Transverse colon (tissue), 4 donors: Measurements from ENCODE around the gene CDT1. TPM values are rescaled to one million over a fixed set of nuclear protein-coding genes. Genes with fewer than 3 reads are reported as not detected.

ENCODE experiments used
- DNase-seq: peaks from one replicate; pipeline ENCODE4 v3.0.0-alpha.2; 2019
- H3K27ac ChIP-seq, 4 donors: fragments of 200-600 bp; sonication (generic); 2 replicates each; pipeline ENCODE4 v1.5.1; 2016 to 2018; ENCODE audit warnings: inconsistent platforms in 4 of 4
- H3K27me3 ChIP-seq: fragments of 200-600 bp; sonication (generic); 2 replicates; pipeline ENCODE4 v1.5.1; 2017; ENCODE audit warnings: inconsistent platforms
- H3K36me3 ChIP-seq, 4 donors: fragments of 200-600 bp; sonication (generic); 2 replicates each; pipeline ENCODE4 v1.5.1; 2017 to 2019; ENCODE audit warnings: inconsistent platforms in 4 of 4
- H3K4me1 ChIP-seq, 4 donors: fragments of 200-600 bp; sonication (generic); 2 replicates each; pipeline ENCODE4 v1.5.1; 2017 to 2020; ENCODE audit warnings: inconsistent platforms in 4 of 4
- H3K4me3 ChIP-seq, 4 donors: fragments of 200-600 bp; sonication (generic); 1 replicate in 1 of 4; 2 replicates in 3 of 4; pipeline versions ENCODE4 v1.5.1 to v1.6.1; 2017 to 2019; ENCODE audit warnings: inconsistent platforms in 4 of 4
- H3K9me3 ChIP-seq, 2 donors: fragments of 200-600 bp; sonication (generic); 2 replicates each; pipeline ENCODE4 v1.5.1; 2017 to 2019; ENCODE audit warnings: inconsistent platforms in 2 of 2
- EP300 ChIP-seq: sonication (generic); formaldehyde crosslinking; IDR thresholded peaks from one replicate; pipeline ENCODE4 v1.6.1; 2017; ENCODE audit warnings: antibody characterized with exemption, low read depth
- POLR2A ChIP-seq: fragments of 450-650 bp; IDR thresholded peaks from one replicate; pipeline ENCODE4 v1.6.1; 2016; ENCODE audit warnings: antibody characterized with exemption, mild to moderate bottlenecking, moderate library complexity
- POLR2AphosphoS5 ChIP-seq, 3 donors: sonication (generic); formaldehyde crosslinking; IDR thresholded peaks; one replicate each; pipeline ENCODE4 v1.6.1; 2016; ENCODE audit warnings: antibody characterized with exemption in 3 of 3
- WGBS, 2 donors: methylation state at CpG; one replicate each; pipeline ENCODE4 v1.1.5; 2018; ENCODE audit warnings: low coverage in 1 of 2; 5-methylcytosine and 5-hydroxymethylcytosine counted together
- in situ Hi-C, 4 donors: fragments of 200-750 bp; cut with MboI; loops; one replicate each; pipeline versions ENCODE4 v1.15.0 to v1.15.1; 2017; ENCODE audit warnings: low sequenced_read_pairs in 3 of 4, low pct_ligation_motif_present in 1 of 4, low pct_unique_long_range_greater_than_20kb in 1 of 4
- intact Hi-C: fragments of 100-400 bp; cut with DNase I; formaldehyde crosslinking; loops from one replicate; pipeline ENCODE4 v1.15.1; 2023; ENCODE audit warnings: low total_unique reads
- total RNA-seq, 4 donors: library from RNA; depleted of rRNA; stranded (reverse); fragments of >200 nt; gene quantifications; one replicate each; pipeline ENCODE4 v1.1.0, GENCODE V29; 2016
- TF ChIP-seq, protein P1 (sequence below), 5 experiments: fragments of 200-600 bp in 3 of 5; fragments of 450-650 bp in 2 of 5; sonication (generic) in 3 of 5; IDR thresholded peaks; 1 replicate in 2 of 5; 2 replicates in 3 of 5; pipeline ENCODE4 v1.5.1; 2016 to 2017; ENCODE audit warnings: antibody characterized with exemption in 5 of 5, inconsistent platforms in 3 of 5, mild to moderate bottlenecking in 2 of 5, moderate library complexity in 1 of 5

Gene CDT1
- total RNA-seq, 4 donors from 2014 or later = 3.8 to 12.5 (median 6.7) TPM; not detected in 1

DNA sequence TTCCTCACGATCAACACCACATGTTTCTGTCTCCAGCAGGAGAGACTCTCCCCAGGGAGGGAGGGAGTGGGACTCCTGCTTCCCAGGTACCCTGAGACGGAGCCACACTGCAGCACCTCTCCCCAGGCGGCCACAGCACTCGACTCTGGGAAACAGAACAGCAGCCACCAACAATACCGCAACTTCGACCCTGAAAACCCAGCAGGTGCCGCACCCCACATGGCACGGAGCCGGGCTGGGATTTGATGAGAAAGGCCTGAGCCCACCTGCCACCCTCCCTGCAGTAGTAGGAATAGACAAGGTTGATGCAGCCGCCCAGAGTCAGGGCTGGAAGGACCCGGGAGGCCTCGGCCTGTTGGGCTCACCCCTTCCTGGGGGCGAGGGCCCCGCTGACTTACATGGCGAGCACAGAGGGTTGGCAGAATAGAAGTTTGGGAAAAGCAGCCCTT, 38.7 kb downstream of the CDT1 start:
- no peaks in the 10 kb centered on the region for H3K27me3 ChIP-seq
- in situ Hi-C loops (no loop called here), intact Hi-C loops (no loop called here)
- no peak overlapping the region for H3K4me3 ChIP-seq
- no peak overlapping the region for H3K27ac ChIP-seq
- H3K36me3 ChIP-seq = peaks cover 0 to 13% (median 4%) of the 10 kb centered on the region in 4 donors
- WGBS, 2 donors = 96 to 100% methylated on average over 1 to 15 of the region's 15 CpGs
- TF ChIP-seq POLR2AphosphoS5 (IDR thresholded peaks at IDR 0.05) (no peak), EP300 (no peak)
- TF ChIP-seq, protein P1, sequence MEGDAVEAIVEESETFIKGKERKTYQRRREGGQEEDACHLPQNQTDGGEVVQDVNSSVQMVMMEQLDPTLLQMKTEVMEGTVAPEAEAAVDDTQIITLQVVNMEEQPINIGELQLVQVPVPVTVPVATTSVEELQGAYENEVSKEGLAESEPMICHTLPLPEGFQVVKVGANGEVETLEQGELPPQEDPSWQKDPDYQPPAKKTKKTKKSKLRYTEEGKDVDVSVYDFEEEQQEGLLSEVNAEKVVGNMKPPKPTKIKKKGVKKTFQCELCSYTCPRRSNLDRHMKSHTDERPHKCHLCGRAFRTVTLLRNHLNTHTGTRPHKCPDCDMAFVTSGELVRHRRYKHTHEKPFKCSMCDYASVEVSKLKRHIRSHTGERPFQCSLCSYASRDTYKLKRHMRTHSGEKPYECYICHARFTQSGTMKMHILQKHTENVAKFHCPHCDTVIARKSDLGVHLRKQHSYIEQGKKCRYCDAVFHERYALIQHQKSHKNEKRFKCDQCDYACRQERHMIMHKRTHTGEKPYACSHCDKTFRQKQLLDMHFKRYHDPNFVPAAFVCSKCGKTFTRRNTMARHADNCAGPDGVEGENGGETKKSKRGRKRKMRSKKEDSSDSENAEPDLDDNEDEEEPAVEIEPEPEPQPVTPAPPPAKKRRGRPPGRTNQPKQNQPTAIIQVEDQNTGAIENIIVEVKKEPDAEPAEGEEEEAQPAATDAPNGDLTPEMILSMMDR (IDR thresholded peaks at IDR 0.05) = no peak
- H3K4me1 ChIP-seq = no peaks in the 10 kb centered on the region
- H3K9me3 ChIP-seq = no peaks in the 10 kb centered on the region
- DNase-seq = no peak

DNA sequence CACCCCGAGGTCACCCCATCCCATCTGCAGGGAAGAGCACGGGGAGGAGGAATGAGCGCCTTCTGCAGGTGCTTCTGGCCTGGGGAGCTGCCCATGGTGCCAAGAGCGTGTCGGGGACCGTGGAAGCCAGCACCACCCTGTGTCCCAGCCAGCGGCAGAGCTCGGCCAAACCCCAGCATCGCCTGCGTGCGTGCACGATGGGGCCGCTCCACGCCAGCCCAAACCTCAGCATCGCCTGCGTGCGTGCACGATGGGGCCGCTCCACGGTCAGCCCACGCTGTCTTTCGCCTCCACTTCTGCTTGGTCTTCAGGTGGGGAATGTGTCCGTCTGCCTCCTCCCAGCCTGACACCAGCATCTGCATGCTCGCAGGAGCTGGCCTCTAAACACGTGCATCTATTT, 39.2 kb downstream of the CDT1 start:
- intact Hi-C loops (no loop called here), in situ Hi-C loops (no loop called here)
- TF ChIP-seq POLR2AphosphoS5 (IDR thresholded peaks at IDR 0.05) = no peak
- no peak overlapping the region for H3K27ac ChIP-seq
- WGBS, 2 donors = 97% methylated on average over 21 of the region's 25 CpGs; no CpG with 5 or more reads in 1 of the 2 donors
- H3K9me3 ChIP-seq = no peaks in the 10 kb centered on the region
- H3K4me3 ChIP-seq = no peak overlapping the region
- H3K4me1 ChIP-seq = no peaks in the 10 kb centered on the region
- peaks cover 0 to 13% (median 4%) of the 10 kb centered on the region in 4 donors for H3K36me3 ChIP-seq
- no peaks in the 10 kb centered on the region for H3K27me3 ChIP-seq
- DNase-seq = no peak

DNA sequence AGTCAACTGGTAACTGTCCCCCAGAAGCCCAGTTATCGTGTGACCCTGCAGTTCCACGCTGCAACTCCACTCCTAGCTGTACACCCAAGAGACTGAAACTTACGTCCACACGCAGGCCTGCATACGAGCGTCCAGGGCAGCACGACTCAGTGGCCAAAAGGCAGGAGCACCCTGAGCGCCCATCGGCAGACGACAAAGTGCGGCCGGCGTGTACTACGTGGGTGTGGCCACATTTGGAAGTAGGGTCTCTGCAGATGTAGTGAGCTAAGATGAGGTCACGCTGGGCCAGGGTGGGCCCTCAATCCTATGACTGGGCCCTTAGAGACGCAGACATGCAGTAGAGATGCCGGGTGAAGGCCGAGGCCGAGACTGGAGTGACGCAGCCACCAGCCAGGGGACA, 39.7 kb downstream of the CDT1 start:
- intact Hi-C loops = no loop called here

DNA sequence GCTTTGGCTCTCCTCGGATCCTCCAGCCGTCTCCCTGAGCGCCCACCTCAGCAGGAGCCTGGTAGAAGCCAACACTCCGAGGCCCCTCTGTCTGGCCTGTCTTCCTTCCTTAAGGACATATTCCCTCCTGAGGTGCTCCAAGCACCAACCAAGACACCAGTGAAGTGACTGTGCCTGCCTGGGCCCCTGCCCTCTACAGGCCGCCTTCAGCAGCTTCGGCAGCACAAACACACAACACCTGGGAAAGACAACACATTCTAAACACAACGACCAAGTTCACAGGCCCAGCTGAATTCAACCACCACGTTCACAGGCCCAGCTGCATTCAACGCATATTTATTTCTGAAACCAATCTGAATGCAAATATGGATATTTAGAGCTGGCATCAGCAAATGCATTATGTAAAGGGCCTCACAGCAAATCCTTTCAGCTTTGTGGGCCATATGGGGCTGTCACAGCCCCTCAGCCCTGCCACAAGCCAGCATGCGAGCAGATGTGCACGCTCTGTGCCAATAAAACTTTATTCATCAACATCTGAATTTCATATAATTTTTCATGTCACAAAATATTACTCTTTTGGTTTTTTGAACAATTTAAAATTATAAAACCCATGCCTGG, 40.9 kb downstream of the CDT1 start:
- Histone ChIP-seq H3K4me1 (no peaks in the 10 kb centered on the region), H3K9me3 (no peaks in the 10 kb centered on the region), H3K27ac (no peak overlapping the region), H3K27me3 (no peaks in the 10 kb centered on the region), H3K4me3 (no peak overlapping the region), H3K36me3 (peaks cover 0 to 11% (median 4%) of the 10 kb centered on the region in 4 donors)
- in situ Hi-C loops = no loop called here
- WGBS, 2 donors = 80 to 100% methylated on average over 1 to 11 of the region's 11 CpGs
- intact Hi-C loops = no loop called here
- no peak for DNase-seq
- TF ChIP-seq POLR2A (no peak), POLR2AphosphoS5 (IDR thresholded peaks at IDR 0.05) (no peak), EP300 (no peak)
- TF ChIP-seq, protein P1 (IDR thresholded peaks at IDR 0.05) = no peak

More for the DNA sequence above, 39.7 kb downstream of the CDT1 start:
- Histone ChIP-seq H3K27me3 (no peaks in the 10 kb centered on the region), H3K27ac (no peak overlapping the region), H3K4me3 (no peak overlapping the region), H3K9me3 (no peaks in the 10 kb centered on the region), H3K36me3 (peaks cover 0 to 13% (median 4%) of the 10 kb centered on the region in 4 donors), H3K4me1 (no peaks in the 10 kb centered on the region)
- no peak for TF ChIP-seq POLR2A
- no peak for TF ChIP-seq EP300
- no peak for TF ChIP-seq POLR2AphosphoS5 (IDR thresholded peaks at IDR 0.05)
- TF ChIP-seq, protein P1 (IDR thresholded peaks at IDR 0.05) = no peak
- in situ Hi-C loops = no loop called here
- no peak for DNase-seq
- 95% methylated on average over 20 of the region's 20 CpGs; no CpG with 5 or more reads in 1 of the 2 donors for WGBS, 2 donors

DNA sequence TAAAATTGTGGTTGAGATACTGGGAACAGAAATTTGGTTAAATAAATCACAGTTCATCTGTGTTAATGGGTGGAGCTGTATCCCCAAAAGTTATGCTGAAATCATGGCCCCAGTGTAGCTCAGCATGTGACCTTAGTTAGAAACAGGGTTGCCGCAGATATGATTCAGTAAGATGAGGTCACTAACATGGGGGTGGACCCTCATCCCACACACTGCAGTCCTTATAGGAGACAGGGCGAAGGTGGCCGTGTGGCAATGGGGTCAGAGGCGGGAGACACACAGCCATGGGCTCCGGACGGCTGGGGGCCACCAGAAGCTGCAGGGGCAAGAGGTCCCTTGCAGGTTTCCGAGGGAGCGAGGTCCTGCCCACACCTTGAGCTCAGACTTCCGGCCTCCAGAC, 42.5 kb downstream of the CDT1 start:
- Histone ChIP-seq H3K36me3 (no peaks in the 10 kb centered on the region), H3K27me3 (no peaks in the 10 kb centered on the region), H3K4me3 (no peak overlapping the region), H3K9me3 (no peaks in the 10 kb centered on the region), H3K27ac (no peak overlapping the region), H3K4me1 (no peaks in the 10 kb centered on the region)
- no peak for TF ChIP-seq EP300
- in situ Hi-C loops = no loop called here
- intact Hi-C loops = no loop called here
- WGBS, 2 donors = 92 to 97% methylated on average over 9 of the region's 9 CpGs
- DNase-seq = no peak
